Osteoblast (primary cell): ENCODE results near the gene CLN5. TPM values are rescaled to one million over a fixed set of nuclear protein-coding genes. Genes with fewer than 3 reads are reported as not detected.
A peak's percentile ranks its signal among the peaks of the same experiment; 100 is the strongest.

ENCODE experiments used
- DNase-seq: peaks from one replicate; pipeline ENCODE4 v3.0.0; 2011; ENCODE audit warnings: low spot score, mixed read lengths; ENCODE audit not compliant: insufficient read length; ENCODE audit errors: missing footprints
- H2AFZ ChIP-seq: 2 replicates; pipeline ENCODE4 v1.6.0; 2011; ENCODE audit warnings: mild to moderate bottlenecking, low read length
- H3K27ac ChIP-seq: 2 replicates; pipeline ENCODE4 v1.5.1; 2011; ENCODE audit warnings: mild to moderate bottlenecking, low read depth, low read length, moderate library complexity
- H3K27me3 ChIP-seq: 2 replicates; pipeline ENCODE4 v1.6.0; 2012; ENCODE audit warnings: mild to moderate bottlenecking, control low read depth, inconsistent platforms, low read length, moderate library complexity; ENCODE audit not compliant: insufficient read depth
- H3K36me3 ChIP-seq: 2 replicates; pipeline ENCODE4 v1.5.1; 2011; ENCODE audit warnings: mild to moderate bottlenecking, low read length, control low read depth, moderate library complexity; ENCODE audit not compliant: insufficient read depth
- H3K4me1 ChIP-seq: 2 replicates; pipeline ENCODE4 v1.5.1; 2011; ENCODE audit warnings: mild to moderate bottlenecking, low read length, control low read depth, moderate library complexity; ENCODE audit not compliant: insufficient read depth
- H3K4me2 ChIP-seq: 2 replicates; pipeline ENCODE4 v1.6.0; 2011; ENCODE audit warnings: mild to moderate bottlenecking, low read length; ENCODE audit not compliant: insufficient read depth
- H3K4me3 ChIP-seq: fragments of 200-600 bp; sonication (generic); 3 replicates; pipeline ENCODE4 v1.5.1; 2012; ENCODE audit warnings: mild to moderate bottlenecking, low read length, inconsistent platforms; ENCODE audit not compliant: insufficient read depth
- H3K79me2 ChIP-seq: 2 replicates; pipeline ENCODE4 v1.6.0; 2012; ENCODE audit warnings: mild to moderate bottlenecking, low read length, control low read depth, inconsistent platforms; ENCODE audit not compliant: insufficient read depth
- H3K9me3 ChIP-seq: 2 replicates; pipeline ENCODE4 v1.5.1; 2011; ENCODE audit warnings: low read depth, low read length, control low read depth
- H4K20me1 ChIP-seq: 2 replicates; pipeline ENCODE4 v1.6.0; 2012; ENCODE audit warnings: mild to moderate bottlenecking, low read length, control low read depth; ENCODE audit not compliant: insufficient read depth
- total RNA-seq: library from RNA; depleted of rRNA; stranded (reverse); fragments of >200 nt; gene quantifications from 2 replicates; pipeline ENCODE4 v1.2.3, GENCODE V29; 2012
- TF ChIP-seq, protein P1 (sequence below): IDR thresholded peaks from 2 replicates; pipeline ENCODE4 v1.5.1; 2011; ENCODE audit warnings: mild to moderate bottlenecking, low read depth, low read length, moderate library complexity; ENCODE audit errors: extremely low read depth

Gene CLN5
- total RNA-seq, 1 donor, result 42.0 TPM

DNA sequence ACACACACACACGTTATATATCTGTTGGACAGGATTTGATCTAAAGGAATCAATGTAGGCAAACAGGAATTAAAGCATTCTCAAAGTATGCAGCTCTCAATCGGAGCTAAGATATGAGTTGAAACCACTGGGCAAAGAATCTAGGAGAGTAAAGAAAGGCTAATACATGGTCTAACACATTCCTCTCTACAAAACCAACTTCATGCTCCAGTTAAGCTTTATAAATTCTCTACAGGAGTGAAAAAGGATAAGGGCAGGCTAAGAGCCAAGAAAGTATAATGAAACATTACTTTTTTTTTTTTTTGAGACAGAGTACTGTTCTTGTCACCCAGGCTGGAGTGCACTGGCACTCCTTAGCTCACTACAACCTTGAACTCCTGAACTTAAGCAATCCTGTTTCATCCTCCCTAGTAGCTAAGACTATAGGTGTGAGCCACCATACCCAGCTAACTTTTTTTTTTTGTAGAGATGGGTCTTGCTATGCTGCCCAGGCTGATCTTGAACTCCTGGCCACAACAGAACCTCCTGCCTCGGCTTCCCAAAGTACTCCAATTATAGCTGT lies 24.5 kb downstream of the CLN5 start:
- TF ChIP-seq, protein P1, sequence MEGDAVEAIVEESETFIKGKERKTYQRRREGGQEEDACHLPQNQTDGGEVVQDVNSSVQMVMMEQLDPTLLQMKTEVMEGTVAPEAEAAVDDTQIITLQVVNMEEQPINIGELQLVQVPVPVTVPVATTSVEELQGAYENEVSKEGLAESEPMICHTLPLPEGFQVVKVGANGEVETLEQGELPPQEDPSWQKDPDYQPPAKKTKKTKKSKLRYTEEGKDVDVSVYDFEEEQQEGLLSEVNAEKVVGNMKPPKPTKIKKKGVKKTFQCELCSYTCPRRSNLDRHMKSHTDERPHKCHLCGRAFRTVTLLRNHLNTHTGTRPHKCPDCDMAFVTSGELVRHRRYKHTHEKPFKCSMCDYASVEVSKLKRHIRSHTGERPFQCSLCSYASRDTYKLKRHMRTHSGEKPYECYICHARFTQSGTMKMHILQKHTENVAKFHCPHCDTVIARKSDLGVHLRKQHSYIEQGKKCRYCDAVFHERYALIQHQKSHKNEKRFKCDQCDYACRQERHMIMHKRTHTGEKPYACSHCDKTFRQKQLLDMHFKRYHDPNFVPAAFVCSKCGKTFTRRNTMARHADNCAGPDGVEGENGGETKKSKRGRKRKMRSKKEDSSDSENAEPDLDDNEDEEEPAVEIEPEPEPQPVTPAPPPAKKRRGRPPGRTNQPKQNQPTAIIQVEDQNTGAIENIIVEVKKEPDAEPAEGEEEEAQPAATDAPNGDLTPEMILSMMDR, result no peak
- Histone ChIP-seq H3K27ac (no peak overlapping the region), H2AFZ (no peak overlapping the region), H3K36me3 (peaks cover 67% of the 10 kb centered on the region), H4K20me1 (peaks cover 27% of the 10 kb centered on the region), H3K4me3 (no peak overlapping the region), H3K27me3 (no peaks in the 10 kb centered on the region), H3K4me2 (no peak overlapping the region), H3K79me2 (peaks cover 85% of the 10 kb centered on the region), H3K9me3 (no peaks in the 10 kb centered on the region), H3K4me1 (no peaks in the 10 kb centered on the region)
- DNase-seq, result no peak

DNA sequence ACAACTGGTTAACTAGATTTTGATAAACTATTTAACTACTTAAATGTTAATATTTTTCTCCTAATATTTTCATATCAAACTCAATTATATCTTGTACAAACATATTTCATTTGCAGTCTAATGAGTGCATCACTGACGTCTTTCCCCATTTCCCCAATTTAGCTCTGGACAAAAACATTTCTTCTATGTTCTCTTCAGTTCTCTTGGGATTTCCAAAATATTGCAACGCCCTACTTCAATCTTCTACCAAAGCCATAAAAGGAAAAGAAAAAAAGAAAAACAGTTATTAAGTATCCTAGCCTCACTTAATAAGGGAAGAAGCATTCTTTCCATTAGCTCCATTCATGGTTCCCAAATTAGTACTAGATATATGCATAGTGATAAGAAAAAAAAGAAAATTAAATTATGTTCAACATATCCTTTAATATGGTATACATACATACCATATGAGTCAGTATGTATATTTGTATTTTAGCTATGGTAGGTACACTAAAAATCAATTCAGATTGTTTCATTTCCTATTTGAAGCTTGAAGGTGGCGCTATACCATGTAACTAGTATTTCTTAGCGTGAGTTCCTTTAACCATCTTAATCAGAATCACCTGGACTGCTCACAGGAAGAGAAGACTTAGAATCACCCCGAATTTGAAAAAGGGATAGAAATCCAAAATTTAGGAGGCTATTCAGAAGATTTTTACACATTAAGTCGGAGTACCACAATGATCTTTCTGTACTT lies 25.2 kb downstream of the CLN5 start:
- TF ChIP-seq, protein P1, result no peak
- no peak overlapping the region for H3K4me3 ChIP-seq
- H3K36me3 ChIP-seq, result peaks cover 63% of the 10 kb centered on the region
- peaks cover 33% of the 10 kb centered on the region for H4K20me1 ChIP-seq
- peaks cover 85% of the 10 kb centered on the region for H3K79me2 ChIP-seq
- no peak overlapping the region for H3K27ac ChIP-seq
- no peak overlapping the region for H2AFZ ChIP-seq
- H3K27me3 ChIP-seq, result no peaks in the 10 kb centered on the region
- DNase-seq, result no peak
- no peaks in the 10 kb centered on the region for H3K9me3 ChIP-seq
- H3K4me2 ChIP-seq, result no peak overlapping the region
- H3K4me1 ChIP-seq, result peaks cover 4% of the 10 kb centered on the region

DNA sequence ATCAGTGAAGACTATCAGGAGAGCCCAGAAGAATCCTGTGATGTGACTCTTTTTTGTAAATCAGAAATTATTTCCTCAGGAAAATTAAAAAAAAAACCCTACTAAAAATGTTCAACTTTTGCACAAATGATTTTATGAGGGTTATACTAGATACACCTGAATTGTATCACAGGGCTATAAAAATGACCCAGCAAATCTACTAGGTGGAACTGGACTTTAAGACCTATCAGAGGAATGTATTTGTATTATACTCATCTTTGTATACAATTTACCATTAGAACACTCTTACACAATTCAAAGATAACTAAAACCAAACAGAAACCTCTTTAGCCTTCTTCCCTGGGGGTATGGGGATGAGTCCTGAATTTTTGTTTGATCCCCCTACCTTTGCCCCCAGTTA lies 27.9 kb downstream of the CLN5 start:
- Histone ChIP-seq H3K79me2 (peaks cover 89% of the 10 kb centered on the region), H3K4me2 (no peak overlapping the region), H3K27me3 (no peaks in the 10 kb centered on the region), H2AFZ (no peak overlapping the region), H4K20me1 (peaks cover 55% of the 10 kb centered on the region), H3K4me1 (peaks cover 27% of the 10 kb centered on the region), H3K27ac (no peak overlapping the region), H3K36me3 (peaks cover 38% of the 10 kb centered on the region), H3K9me3 (no peaks in the 10 kb centered on the region), H3K4me3 (no peak overlapping the region)
- TF ChIP-seq, protein P1, result no peak
- no peak for DNase-seq

DNA sequence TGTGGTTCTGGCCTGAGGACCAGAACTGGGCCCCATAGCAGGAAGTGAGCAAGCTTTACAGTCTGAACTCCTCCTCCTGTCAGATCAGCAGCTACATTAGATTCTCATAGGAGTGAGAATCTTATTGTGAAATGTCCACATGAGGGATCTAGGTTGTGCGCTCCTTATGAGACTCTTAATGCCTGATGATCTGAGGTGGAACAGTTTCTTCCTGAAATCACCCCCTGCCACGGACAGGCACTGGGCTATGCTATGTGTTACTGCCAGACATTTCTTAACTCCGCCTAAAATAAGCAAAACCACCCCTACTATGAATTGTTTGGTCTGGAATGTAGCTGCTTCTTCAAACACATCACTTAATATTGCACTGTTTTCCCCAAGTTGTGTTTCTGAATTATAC lies 30.5 kb downstream of the CLN5 start:
- peak overlapping the region; percentile 69 for H3K4me2 ChIP-seq
- DNase-seq, result peak; percentile 67
- peaks cover 65% of the 10 kb centered on the region for H4K20me1 ChIP-seq
- H3K79me2 ChIP-seq, result peaks cover 89% of the 10 kb centered on the region
- no peak overlapping the region for H2AFZ ChIP-seq
- H3K27ac ChIP-seq, result peak overlapping the region; percentile 5
- H3K4me3 ChIP-seq, result no peak overlapping the region
- TF ChIP-seq, protein P1, result no peak
- H3K36me3 ChIP-seq, result peaks cover 14% of the 10 kb centered on the region
- no peaks in the 10 kb centered on the region for H3K27me3 ChIP-seq
- no peaks in the 10 kb centered on the region for H3K9me3 ChIP-seq
- peaks cover 35% of the 10 kb centered on the region for H3K4me1 ChIP-seq
